UCSD-AML1 (cell line): Measurements from ENCODE around the gene EEPD1.
A peak's percentile ranks its signal among the peaks of the same experiment; 100 is the strongest.

Experiments
- DNase-seq: peaks from one replicate; lab custom pipeline; 2025; ENCODE audit not compliant: unreplicated experiment; lab: John Stamatoyannopoulos, UW

EEPD1 gene

GRCh38 chr7:36154255-36155212 lies 1.5 kb downstream of the EEPD1 start:
- no peak for DNase-seq

GRCh38 chr7:36155811-36156361 lies 2.8 kb downstream of the EEPD1 start:
- DNase-seq, result no peak

- no peak for DNase-seq
Observed at GRCh38 chr7:36157527-36158320, 4.7 kb downstream of the EEPD1 start.

GRCh38 chr7:36158321-36158605 lies 5.2 kb downstream of the EEPD1 start:
- no peak for DNase-seq

- no peak for DNase-seq
Observed at GRCh38 chr7:36159618-36160017, 6.6 kb downstream of the EEPD1 start.

- DNase-seq, result no peak
Observed at GRCh38 chr7:36160313-36160712, 7.3 kb downstream of the EEPD1 start.

GRCh38 chr7:36161996-36162395 lies 8.9 kb downstream of the EEPD1 start:
- no peak for DNase-seq

- no peak for DNase-seq
Observed at GRCh38 chr7:36165059-36165458, 12.0 kb downstream of the EEPD1 start.

- DNase-seq, result no peak
Observed at GRCh38 chr7:36165802-36166201, 12.7 kb downstream of the EEPD1 start.

- no peak for DNase-seq
Observed at GRCh38 chr7:36167403-36168050, 14.5 kb downstream of the EEPD1 start.

- no peak for DNase-seq
Observed at GRCh38 chr7:36171503-36171902, 18.4 kb downstream of the EEPD1 start.

GRCh38 chr7:36175886-36176285 lies 22.8 kb downstream of the EEPD1 start:
- DNase-seq, result peak; percentile 52

GRCh38 chr7:36176697-36177096 lies 23.6 kb downstream of the EEPD1 start:
- DNase-seq, result no peak

- DNase-seq, result no peak
Observed at GRCh38 chr7:36180121-36180520, 27.1 kb downstream of the EEPD1 start.

- DNase-seq, result no peak
Observed at GRCh38 chr7:36181668-36182067, 28.6 kb downstream of the EEPD1 start.

- no peak for DNase-seq
Observed at GRCh38 chr7:36182854-36183604, 30.0 kb downstream of the EEPD1 start.

- DNase-seq, result no peak
Observed at GRCh38 chr7:36185092-36185491, 32.0 kb downstream of the EEPD1 start.

GRCh38 chr7:36185756-36186155 lies 32.7 kb downstream of the EEPD1 start:
- no peak for DNase-seq

- no peak for DNase-seq
Observed at GRCh38 chr7:36186359-36187121, 33.5 kb downstream of the EEPD1 start.

GRCh38 chr7:36188266-36188665 lies 35.2 kb downstream of the EEPD1 start:
- DNase-seq, result no peak
